GM18909 (cell line): ENCODE data around the gene MPEG1.

ENCODE experiments used
- ATAC-seq: cut with Tn5 transposase; IDR thresholded peaks from one replicate; pipeline ENCODE4 v1.9.1; 2021; ENCODE audit warnings: mild to moderate bottlenecking; ENCODE audit not compliant: unreplicated experiment, poor library complexity

The MPEG1 gene

DNA sequence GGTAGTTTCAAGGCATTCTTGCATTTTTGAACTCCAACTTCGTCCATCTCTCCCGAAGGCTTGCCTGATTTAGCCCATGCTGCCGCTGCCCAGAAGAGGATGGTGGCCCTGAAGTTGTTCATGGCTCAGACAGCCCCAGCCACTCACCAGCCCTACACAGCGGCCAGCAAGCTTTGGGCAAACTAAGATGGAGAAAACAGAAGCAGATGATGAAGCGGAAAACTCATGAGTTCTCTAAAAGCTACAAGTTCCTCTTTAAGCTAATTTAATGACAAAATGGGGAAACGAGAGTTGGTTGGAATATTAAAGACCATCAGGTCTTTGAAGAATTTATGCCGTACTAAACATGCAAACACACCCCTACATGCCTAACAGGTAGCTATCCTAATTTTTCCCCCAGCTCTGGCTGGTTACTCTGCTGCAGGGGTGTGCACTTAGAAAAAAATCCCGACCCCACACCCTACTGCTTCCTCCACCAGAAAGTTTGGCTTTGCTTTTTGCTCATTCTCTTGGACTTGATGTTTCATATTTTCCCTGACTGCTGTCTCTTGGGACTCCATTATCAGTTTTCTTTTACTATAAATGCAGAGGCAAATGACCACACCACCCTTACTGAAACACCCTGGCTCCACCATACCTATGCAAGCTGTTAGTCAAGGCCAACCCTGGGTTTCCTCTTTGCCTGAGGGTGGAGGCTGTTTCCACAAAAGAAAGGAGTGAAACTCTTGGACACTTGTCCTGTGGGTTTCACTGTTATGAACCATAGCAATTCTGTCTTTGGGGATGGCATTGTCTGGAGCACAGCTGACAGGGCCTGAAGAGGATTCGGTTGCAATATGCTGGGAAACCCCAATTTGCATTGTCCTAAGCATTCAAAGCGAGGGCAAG lies at the start of gene MPEG1:
Gene MPEG1 (minus strand): TSS at position 184 of the 888 bp plus-strand sequence. CDS start 62 bp downstream, at position 122.
- peak; percentile 26 for ATAC-seq

DNA sequence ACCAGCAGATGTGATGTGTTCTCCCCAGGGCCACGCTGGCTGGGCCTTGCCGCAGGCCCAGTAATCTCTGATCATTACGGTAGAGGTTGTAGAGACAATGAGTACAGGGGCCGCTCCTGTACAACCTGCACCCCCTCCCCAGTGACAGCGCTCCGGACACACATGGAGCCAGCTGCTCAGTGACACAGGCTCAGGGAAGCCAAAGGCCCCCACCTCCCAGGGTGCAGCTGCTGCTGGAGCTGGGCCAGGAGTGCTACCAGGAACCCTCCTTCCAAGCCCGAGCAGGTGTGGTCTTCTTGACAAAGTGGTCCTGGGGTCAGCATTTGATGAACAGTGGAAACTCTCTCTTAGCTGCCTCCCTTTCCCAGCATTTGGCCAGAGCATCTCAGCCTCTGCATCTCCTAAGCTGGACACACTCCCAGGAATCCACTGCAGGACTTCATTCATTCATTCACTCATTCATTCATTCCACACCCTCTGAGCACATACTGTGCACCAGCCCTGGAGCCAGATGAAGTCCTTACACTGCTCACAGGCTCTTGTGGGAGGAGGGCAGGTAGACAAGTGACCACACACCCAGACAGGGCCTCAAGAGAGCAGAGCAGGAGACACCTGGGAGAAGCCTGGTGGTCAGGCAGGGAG lies 49.6 kb upstream of the MPEG1 start:
- ATAC-seq: no peak

DNA sequence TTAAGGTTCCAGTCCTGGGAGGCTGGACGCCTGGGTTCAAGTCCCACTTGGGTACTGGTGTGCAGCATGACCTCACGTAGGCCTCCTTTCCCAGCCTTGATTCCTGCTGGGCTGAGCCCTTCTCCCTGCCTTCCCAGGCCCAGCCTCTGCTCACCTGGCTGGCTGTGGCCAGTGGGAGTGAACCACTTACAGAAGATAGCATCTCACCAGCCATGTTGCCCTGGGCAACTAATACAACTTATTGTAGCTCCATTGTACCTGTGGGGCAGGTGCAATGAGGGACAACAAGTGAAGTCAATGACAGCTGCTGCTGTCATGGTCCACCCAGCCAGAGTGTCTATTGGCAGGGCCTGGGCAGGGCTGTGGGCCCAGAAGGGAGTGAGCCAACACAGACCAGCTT lies 48.4 kb upstream of the MPEG1 start:
- ATAC-seq: no peak

DNA sequence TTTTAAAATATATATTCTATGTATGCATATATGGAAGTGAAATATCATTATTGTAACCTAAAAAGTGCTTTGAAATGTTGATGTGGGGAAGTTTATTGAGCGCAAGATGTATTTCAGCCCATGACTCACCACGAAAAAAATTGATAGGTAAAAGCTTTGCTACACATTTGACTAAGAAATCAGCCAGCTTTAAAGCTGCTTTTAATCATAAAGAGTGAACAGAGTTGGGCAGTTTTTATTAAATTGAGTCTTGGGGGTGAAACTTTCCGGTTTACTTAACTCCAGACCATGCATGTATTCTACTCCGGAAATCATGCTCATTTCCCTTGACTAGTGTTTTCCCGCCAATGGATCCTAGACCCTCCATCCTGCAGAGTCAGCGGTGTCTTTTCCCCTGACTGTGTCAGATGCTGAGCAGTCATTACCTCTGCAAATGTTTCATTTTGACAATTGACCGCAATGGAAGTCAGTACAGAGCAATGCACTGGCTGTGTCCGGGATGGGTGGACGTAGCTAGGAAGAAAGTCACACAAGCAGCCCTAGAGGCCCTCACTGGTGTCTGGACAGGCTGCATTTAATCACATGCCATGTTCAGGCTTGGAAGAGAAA lies 47.2 kb upstream of the MPEG1 start:
- peak; percentile 54 for ATAC-seq

DNA sequence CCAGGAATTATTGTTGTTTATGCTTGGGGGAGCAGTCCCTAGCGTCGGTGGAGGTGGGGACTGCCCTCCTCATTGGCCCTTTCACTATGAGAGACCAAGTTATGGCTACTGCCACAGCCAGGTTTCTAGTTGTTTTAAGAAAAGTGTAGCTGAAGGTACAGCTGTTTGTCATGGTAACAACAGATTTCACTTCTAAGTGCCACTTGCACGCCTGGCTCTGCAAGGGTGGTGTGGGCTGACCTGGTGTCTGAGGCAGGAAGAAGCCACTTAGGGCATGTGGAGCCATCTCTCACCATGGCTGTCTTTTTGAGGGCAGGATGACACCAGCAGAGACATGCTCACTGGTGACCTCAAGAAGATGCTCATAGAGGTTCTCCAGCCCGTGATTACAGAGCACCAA lies 46.3 kb upstream of the MPEG1 start:
- peak; percentile 48 for ATAC-seq

DNA sequence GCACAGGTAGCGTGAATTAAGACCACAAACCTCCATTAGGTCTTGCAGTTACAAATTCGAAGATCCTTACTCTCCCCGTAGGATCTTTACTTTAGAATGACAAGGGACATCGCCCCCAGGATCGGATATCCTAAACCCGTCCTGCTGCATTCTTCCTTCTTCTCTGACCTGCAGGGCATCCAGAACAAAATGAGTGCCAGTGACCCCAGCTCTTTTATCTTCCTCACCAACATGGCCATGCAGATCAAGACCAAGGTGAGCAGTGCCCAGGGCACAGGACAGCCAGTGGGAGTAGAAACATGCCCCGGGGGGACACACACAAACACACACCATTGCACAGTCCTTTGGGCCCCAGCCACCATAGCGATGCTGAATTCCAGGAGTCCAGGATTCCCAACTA lies 42.6 kb upstream of the MPEG1 start:
- no peak for ATAC-seq

GRCh38 chr11:59254286-59254685 lies 41.6 kb upstream of the MPEG1 start:
- no peak for ATAC-seq

GRCh38 chr11:59253001-59253400 lies 40.3 kb upstream of the MPEG1 start:
- ATAC-seq: no peak

DNA sequence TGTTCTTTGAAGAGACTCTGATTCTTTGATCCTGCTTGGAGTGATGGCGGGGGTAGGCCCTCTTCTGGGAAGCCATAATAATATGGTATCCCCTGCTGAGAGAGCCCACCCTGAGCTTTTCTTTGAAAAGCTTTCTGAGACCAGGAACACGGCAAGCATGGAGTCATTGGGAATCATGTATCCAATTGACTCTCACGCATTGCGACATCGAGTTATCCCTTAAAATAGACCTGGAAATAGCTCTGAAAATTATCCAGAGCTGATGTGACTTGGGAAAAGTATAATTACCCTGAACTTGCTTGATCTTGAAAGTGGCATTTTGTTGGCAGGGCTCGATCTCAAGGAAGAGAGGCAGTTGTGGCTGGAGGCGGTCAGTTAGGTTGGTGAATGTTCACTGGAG lies 36.8 kb upstream of the MPEG1 start:
- no peak for ATAC-seq

DNA sequence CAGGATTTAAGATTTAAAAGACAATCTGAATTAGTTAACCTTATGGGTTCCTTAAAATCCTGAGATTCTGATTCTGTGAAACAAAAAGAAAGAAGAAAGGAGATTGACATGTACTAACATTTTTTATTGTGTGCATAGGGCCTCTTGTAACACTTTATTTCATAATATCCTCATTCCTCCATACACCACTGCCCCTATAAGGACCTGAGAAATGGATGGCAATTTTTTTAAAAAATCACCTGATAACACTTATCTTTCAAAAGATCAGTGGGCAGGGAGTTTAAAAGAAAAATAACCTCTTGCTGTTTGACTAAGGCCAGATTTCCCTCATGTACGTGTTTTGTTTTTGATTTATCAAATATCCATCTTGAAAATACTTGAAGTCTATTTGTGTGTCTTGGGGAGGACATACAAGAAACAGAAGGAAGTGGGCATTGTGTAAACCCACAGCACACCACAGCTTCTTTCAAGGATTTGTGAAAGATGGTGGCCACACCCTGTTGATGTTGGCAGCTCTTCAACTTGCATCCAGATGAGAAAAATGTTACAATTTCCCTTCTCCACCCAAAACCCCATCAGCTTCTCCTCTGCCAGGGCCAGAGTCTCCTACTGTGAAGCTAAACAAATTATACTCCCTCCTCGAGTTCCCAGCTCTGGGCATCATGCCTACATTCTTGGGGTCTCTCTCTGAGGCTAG lies 35.0 kb upstream of the MPEG1 start:
- no peak for ATAC-seq

DNA sequence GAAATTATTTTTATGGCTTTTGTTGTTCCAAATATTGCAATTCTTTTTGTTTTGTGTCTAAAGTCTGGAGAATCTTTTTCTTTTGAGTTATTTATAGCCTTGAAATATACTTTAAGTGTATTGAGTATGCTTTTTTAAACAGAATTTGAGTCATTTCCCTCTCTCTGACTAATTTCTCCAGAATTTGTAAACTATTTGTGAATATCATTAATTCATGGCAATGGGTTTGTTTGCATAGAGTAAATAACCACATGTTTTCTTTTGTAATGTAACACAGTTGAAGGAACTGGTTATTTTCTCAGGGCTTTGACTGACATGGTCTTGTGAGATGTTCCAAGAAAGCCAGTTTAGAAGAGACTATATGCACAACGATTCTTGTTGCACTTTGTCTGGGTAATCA lies 30.9 kb upstream of the MPEG1 start:
- no peak for ATAC-seq

DNA sequence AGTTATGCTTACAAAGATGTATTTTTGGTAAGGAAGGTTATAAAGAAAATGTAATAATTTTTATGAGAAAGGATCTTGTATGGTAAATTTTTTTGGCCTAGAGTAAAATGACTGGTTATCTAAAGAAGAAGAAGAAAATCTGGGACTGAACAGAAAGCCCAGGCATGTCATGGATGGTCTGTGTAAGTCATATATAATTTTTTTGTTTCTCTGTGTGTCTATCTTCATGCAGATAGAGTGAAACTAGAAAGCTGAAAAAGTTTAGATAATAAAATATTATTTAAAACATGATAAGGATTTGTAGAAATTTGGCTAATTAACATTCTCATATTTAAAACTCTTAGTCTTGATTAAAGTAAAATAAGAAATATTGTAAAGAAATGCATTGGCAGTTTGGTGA lies 27.6 kb upstream of the MPEG1 start:
- ATAC-seq: no peak

GRCh38 chr11:59226396-59226795 lies 13.7 kb upstream of the MPEG1 start:
- no peak for ATAC-seq

DNA sequence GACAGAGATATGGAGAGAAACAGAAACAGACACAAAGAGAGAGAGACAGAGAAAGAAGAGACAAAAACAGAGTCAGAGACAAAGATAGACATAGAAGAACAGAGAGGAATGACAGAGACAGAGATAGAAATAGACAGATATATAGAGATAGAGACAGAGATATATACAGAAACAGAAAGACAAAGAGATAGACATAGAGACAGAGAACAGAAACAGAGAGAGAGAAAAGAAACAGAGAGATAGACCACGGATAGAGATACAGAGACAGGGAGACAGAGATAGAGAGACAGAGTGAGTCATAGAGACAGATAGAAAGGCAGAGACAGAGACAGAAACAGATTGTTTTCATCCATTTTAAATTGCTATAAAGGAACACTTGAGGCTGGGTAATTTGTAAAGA lies 12.3 kb upstream of the MPEG1 start:
- peak; percentile 51 for ATAC-seq

GRCh38 chr11:59224351-59224928 lies 11.7 kb upstream of the MPEG1 start:
- ATAC-seq: peak; percentile 43

GRCh38 chr11:59223611-59224010 lies 10.9 kb upstream of the MPEG1 start:
- no peak for ATAC-seq

- ATAC-seq: no peak
Measured at GRCh38 chr11:59223177-59223576, 10.4 kb upstream of the MPEG1 start.

- no peak for ATAC-seq
Measured at GRCh38 chr11:59222464-59223060, 9.8 kb upstream of the MPEG1 start.

DNA sequence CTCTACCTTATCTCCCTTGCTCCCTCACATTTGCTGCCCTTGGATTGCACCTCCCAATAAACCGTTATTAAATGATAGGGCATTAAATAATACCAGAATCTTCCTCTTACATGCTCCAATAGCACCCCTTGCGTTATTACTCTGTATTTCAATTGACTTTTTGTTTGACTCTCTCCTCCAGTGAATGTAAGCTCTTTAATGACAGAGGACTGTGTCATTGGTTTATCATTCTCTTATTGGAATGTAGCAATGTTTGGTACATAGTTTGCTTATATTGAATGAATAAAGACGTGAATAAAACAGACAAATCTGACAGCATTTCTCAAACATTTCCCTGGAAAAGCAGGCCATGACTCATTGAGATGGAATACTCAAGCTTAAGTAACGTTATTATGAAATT lies 8.7 kb upstream of the MPEG1 start:
- ATAC-seq: no peak

- ATAC-seq: no peak
Measured at GRCh38 chr11:59219836-59220235, 7.1 kb upstream of the MPEG1 start.
